Measurements from ENCODE around the gene PDHX.

The PDHX gene

DNA sequence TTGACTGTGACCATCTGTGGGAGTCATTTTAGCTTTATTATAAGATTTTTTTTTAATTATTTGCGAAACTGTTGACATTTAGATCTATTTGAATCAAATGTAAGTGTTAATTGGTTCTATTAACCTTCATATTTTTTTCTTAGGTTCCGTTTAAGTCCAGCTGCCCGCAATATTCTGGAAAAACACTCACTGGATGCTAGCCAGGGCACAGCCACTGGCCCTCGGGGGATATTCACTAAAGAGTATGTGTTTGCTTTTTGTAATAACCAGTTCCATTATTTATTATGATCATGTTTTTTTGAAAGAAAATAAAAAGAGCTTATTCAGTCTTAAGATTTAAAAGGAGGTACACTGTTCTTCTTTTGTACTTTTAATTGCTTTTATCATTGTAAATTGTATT, 43.9 kb downstream of the PDHX start:
- H3K27me3 ChIP-seq (ENCODE audit: control insufficient read depth, insufficient read depth, low read length): no peaks in the 10 kb centered on the region
- peaks cover 12% of the 10 kb centered on the region for H3K36me3 ChIP-seq (ENCODE audit: control insufficient read depth, insufficient read depth, low read length)
- H3K9me3 ChIP-seq (ENCODE audit: control insufficient read depth, insufficient read depth, low read depth, low read length): no peaks in the 10 kb centered on the region
- H3K4me3 ChIP-seq (ENCODE audit: low read depth, low read length): no peak overlapping the region
- H3K27ac ChIP-seq (ENCODE audit: low read depth, low read length): no peak overlapping the region
- H3K9ac ChIP-seq (ENCODE audit: low read length): no peak overlapping the region
- no peaks in the 10 kb centered on the region for H3K4me1 ChIP-seq (ENCODE audit: control insufficient read depth, insufficient read depth, low read length)

DNA sequence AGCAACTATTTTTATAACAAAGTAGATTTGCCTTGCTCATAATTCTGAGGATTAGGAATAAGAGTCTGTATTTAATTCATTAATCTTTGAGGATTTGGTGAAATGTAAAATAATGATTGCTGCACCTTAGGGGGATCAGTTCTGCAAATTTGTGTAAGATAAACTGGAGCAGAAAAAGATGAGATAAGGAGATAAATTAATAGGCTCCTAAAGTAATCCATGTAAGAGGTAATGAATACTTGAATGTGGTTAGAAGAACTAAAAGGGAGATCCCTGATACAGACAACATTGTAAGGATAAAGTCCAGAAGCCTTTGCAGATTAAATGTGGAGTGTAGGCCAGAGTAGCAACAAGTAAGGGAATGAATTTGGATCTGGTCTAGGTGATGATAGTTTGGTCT, 45.6 kb downstream of the PDHX start:
- peaks cover 16% of the 10 kb centered on the region for H3K36me3 ChIP-seq (ENCODE audit: control insufficient read depth, insufficient read depth, low read length)
- no peak overlapping the region for H3K9ac ChIP-seq (ENCODE audit: low read length)
- no peak overlapping the region for H3K4me3 ChIP-seq (ENCODE audit: low read depth, low read length)
- no peaks in the 10 kb centered on the region for H3K4me1 ChIP-seq (ENCODE audit: control insufficient read depth, insufficient read depth, low read length)
- no peak overlapping the region for H3K27ac ChIP-seq (ENCODE audit: low read depth, low read length)
- no peaks in the 10 kb centered on the region for H3K27me3 ChIP-seq (ENCODE audit: control insufficient read depth, insufficient read depth, low read length)
- H3K9me3 ChIP-seq (ENCODE audit: control insufficient read depth, insufficient read depth, low read depth, low read length): no peaks in the 10 kb centered on the region

DNA sequence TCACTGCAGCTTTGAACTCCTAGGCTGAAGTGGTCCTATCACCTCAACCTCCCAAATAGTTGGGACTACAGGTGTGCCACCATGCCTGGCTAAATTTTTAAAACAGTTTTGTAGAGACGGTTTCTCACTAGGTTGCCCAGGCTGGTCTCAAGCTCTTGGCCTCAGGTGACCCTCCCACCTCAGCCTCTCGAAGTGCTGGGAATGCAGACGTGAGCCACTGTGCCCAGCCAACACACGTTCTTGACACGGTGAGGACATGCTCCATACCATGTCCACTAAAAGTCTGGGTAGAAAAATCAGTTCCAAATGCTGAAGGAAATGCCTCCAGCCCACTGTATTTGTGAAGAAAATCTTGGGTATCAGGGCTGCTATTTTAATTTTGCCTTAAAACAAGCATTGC, 46.9 kb downstream of the PDHX start:
- Histone ChIP-seq H3K9me3 (ENCODE audit: control insufficient read depth, insufficient read depth, low read depth, low read length) (no peaks in the 10 kb centered on the region), H3K4me1 (ENCODE audit: control insufficient read depth, insufficient read depth, low read length) (no peaks in the 10 kb centered on the region), H3K4me3 (ENCODE audit: low read depth, low read length) (no peak overlapping the region), H3K27me3 (ENCODE audit: control insufficient read depth, insufficient read depth, low read length) (no peaks in the 10 kb centered on the region), H3K36me3 (ENCODE audit: control insufficient read depth, insufficient read depth, low read length) (peaks cover 18% of the 10 kb centered on the region), H3K9ac (ENCODE audit: low read length) (no peak overlapping the region), H3K27ac (ENCODE audit: low read depth, low read length) (no peak overlapping the region)

DNA sequence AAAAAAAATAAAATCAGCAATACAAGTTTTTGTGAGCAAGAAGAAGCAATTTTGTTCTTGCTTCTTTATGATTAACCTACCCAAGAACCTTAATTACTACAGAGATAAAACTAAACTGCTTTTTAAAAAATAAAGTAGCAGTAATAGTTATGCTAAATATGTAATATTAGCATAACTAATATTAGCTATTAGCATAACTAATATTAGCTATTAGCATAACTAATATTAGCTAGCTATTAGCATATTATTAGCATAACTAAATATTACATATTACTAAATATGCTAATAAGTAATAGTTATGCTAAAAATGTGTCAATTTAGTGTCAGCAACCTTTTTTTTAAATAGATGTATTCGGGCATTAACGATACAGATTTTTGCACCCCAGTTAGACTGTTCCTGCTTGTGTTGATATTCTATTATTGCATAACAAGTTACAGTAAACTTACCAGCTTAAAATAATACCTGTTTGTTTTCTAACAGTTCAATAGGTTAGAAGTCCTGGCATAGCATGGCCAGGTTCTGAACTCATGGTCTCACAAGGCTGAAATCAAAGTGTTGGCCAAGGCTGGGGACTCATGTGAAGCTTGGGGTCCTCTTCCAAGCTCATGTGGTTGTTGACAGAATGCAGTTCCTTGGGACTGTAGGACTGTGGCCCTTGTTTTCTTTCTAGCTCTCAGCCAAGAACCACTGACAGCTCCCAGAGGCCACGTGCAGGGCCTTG, 48.4 kb downstream of the PDHX start:
- H3K27me3 ChIP-seq (ENCODE audit: control insufficient read depth, insufficient read depth, low read length): no peaks in the 10 kb centered on the region
- peaks cover 22% of the 10 kb centered on the region for H3K36me3 ChIP-seq (ENCODE audit: control insufficient read depth, insufficient read depth, low read length)
- H3K4me1 ChIP-seq (ENCODE audit: control insufficient read depth, insufficient read depth, low read length): no peaks in the 10 kb centered on the region
- H3K27ac ChIP-seq (ENCODE audit: low read depth, low read length): no peak overlapping the region
- no peak overlapping the region for H3K4me3 ChIP-seq (ENCODE audit: low read depth, low read length)
- H3K9ac ChIP-seq (ENCODE audit: low read length): no peak overlapping the region
- H3K9me3 ChIP-seq (ENCODE audit: control insufficient read depth, insufficient read depth, low read depth, low read length): no peaks in the 10 kb centered on the region

DNA sequence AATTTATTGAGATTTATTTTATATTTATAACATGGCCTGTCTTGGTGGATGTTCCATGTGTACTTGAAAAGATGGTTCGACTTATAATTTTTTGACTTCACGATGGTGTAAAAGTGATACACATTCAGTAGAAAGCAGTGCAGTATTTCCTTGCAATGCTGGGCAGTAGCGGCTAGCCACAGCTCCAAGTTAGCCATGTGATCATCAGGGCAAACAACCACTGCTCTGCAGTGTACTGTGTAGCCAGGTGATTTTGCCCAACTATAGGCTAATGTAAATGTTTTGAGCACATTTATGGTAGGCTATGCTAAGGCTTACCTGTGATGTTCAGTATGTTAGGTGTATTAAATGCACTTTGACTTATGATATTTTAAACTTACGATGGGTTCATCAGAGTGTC, 52.4 kb downstream of the PDHX start:
- Histone ChIP-seq H3K4me3 (ENCODE audit: low read depth, low read length) (no peak overlapping the region), H3K36me3 (ENCODE audit: control insufficient read depth, insufficient read depth, low read length) (peaks cover 55% of the 10 kb centered on the region)

DNA sequence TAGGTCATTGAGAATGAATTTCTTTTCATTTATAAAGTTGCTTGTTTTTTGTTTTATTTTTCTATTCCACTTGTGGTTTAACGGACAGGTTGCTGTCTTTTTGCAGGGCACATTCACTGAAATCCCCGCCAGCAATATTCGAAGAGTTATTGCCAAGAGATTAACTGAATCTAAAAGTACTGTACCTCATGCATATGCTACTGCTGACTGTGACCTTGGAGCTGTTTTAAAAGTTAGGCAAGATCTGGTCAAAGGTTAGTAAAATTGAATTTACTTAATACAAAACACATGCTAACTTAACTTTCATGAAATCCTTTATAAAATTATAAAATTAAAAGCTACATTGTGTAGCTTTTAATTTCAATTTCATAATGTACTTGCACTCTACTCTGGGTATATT, 53.6 kb downstream of the PDHX start:
- Histone ChIP-seq H3K9ac (ENCODE audit: low read length) (no peak overlapping the region), H3K27ac (ENCODE audit: low read depth, low read length) (no peak overlapping the region), H3K27me3 (ENCODE audit: control insufficient read depth, insufficient read depth, low read length) (no peaks in the 10 kb centered on the region), H3K4me3 (ENCODE audit: low read depth, low read length) (no peak overlapping the region), H3K4me1 (ENCODE audit: control insufficient read depth, insufficient read depth, low read length) (no peaks in the 10 kb centered on the region), H3K9me3 (ENCODE audit: control insufficient read depth, insufficient read depth, low read depth, low read length) (no peaks in the 10 kb centered on the region), H3K36me3 (ENCODE audit: control insufficient read depth, insufficient read depth, low read length) (peaks cover 61% of the 10 kb centered on the region)

More for the DNA sequence above, 52.4 kb downstream of the PDHX start:
- Histone ChIP-seq H3K27ac (ENCODE audit: low read depth, low read length) (no peak overlapping the region), H3K27me3 (ENCODE audit: control insufficient read depth, insufficient read depth, low read length) (no peaks in the 10 kb centered on the region), H3K9me3 (ENCODE audit: control insufficient read depth, insufficient read depth, low read depth, low read length) (no peaks in the 10 kb centered on the region), H3K9ac (ENCODE audit: low read length) (no peak overlapping the region), H3K4me1 (ENCODE audit: control insufficient read depth, insufficient read depth, low read length) (no peaks in the 10 kb centered on the region)

DNA sequence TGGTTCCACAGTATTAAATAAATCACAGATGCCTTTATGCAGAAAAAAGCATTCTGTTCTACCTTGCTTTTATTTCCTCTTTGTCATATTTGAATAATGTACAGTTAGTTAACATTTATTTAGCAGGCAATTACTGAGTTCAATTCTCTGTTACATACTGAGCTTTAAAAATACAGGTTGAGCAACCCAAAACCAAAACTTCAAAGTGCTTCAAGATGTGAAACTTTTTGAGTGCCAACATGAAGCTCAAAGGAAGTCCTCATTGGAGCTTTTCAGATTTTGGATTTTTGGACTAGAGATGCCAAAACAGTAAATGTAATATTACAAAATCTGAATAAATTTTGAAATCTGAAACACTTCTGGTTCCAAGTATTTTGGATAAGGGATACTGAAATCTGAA, 54.1 kb downstream of the PDHX start:
- H3K36me3 ChIP-seq (ENCODE audit: control insufficient read depth, insufficient read depth, low read length): peaks cover 61% of the 10 kb centered on the region
- H3K9ac ChIP-seq (ENCODE audit: low read length): no peak overlapping the region
- H3K27ac ChIP-seq (ENCODE audit: low read depth, low read length): no peak overlapping the region
- no peak overlapping the region for H3K4me3 ChIP-seq (ENCODE audit: low read depth, low read length)
- peaks cover 3% of the 10 kb centered on the region; the same call in 1 of the 2 replicates for H3K4me1 ChIP-seq (ENCODE audit: control insufficient read depth, insufficient read depth, low read length)
- no peaks in the 10 kb centered on the region for H3K27me3 ChIP-seq (ENCODE audit: control insufficient read depth, insufficient read depth, low read length)
- no peaks in the 10 kb centered on the region for H3K9me3 ChIP-seq (ENCODE audit: control insufficient read depth, insufficient read depth, low read depth, low read length)

DNA sequence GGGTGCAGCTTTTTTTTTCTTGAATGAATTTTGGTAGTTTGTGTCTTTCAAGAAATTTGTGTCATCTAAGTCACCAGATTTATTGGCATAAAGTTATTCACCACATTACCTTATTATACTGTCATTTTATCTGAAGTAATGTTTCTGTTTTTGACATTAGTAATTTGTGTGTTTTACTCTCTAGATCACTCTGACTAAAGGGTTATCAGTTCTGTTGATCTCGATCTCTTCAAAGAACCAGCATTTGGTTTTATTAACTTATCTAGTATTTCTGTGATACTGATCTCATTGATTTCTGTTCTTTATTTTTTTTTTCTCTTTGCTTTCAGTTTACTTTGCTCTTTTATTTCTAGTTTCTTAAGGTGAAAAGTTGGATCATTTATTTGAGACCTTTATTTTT, 55.5 kb downstream of the PDHX start:
- H3K36me3 ChIP-seq (ENCODE audit: control insufficient read depth, insufficient read depth, low read length): peaks cover 60% of the 10 kb centered on the region
- no peak overlapping the region for H3K27ac ChIP-seq (ENCODE audit: low read depth, low read length)
- H3K4me1 ChIP-seq (ENCODE audit: control insufficient read depth, insufficient read depth, low read length): peaks cover 9% of the 10 kb centered on the region
- H3K9me3 ChIP-seq (ENCODE audit: control insufficient read depth, insufficient read depth, low read depth, low read length): no peaks in the 10 kb centered on the region
- no peaks in the 10 kb centered on the region for H3K27me3 ChIP-seq (ENCODE audit: control insufficient read depth, insufficient read depth, low read length)
- no peak overlapping the region for H3K4me3 ChIP-seq (ENCODE audit: low read depth, low read length)
- no peak overlapping the region for H3K9ac ChIP-seq (ENCODE audit: low read length)

DNA sequence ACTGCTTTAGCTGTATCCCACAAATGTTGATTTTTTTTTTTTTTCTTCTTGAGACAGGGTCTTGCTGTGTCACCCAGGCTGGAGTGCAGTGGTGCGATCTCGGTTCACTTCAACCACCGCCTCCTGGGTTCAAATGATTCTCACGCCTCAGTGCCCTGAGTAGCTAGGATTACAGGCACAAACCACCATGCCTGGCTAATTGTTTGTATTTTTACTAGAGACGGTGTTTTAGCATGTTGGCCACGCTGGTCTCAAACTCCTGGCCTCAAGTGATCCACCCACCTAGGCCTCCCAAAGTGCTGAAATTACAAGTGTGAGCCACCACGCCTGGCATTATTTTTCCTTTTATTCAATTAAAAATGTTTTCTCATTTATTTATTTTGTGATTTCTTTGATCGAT, 55.9 kb downstream of the PDHX start:
- Histone ChIP-seq H3K27me3 (ENCODE audit: control insufficient read depth, insufficient read depth, low read length) (no peaks in the 10 kb centered on the region), H3K4me3 (ENCODE audit: low read depth, low read length) (no peak overlapping the region), H3K27ac (ENCODE audit: low read depth, low read length) (no peak overlapping the region), H3K4me1 (ENCODE audit: control insufficient read depth, insufficient read depth, low read length) (peaks cover 9% of the 10 kb centered on the region), H3K36me3 (ENCODE audit: control insufficient read depth, insufficient read depth, low read length) (peaks cover 57% of the 10 kb centered on the region), H3K9me3 (ENCODE audit: control insufficient read depth, insufficient read depth, low read depth, low read length) (no peaks in the 10 kb centered on the region), H3K9ac (ENCODE audit: low read length) (no peak overlapping the region)

DNA sequence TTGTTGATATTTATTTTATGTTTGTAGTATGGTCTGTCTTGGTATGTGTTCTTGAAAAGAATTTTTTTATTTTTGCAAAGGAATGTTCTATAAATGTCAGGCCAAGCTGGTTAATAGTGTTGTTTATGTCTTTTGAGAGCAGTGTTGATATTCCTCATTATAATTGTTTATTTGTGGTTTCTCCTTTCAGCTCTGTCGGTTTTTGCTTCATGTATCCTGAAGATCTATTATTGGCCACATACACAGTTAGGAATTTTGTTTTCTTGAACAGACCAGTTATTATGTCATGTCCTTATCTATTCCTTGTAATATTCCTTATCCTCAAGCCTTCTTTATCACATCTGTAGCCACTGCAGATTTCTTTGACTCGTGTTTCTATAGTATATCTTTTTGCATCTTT, 56.5 kb downstream of the PDHX start:
- no peak overlapping the region for H3K27ac ChIP-seq (ENCODE audit: low read depth, low read length)
- no peaks in the 10 kb centered on the region for H3K27me3 ChIP-seq (ENCODE audit: control insufficient read depth, insufficient read depth, low read length)
- no peaks in the 10 kb centered on the region for H3K9me3 ChIP-seq (ENCODE audit: control insufficient read depth, insufficient read depth, low read depth, low read length)
- no peak overlapping the region for H3K4me3 ChIP-seq (ENCODE audit: low read depth, low read length)
- peaks cover 54% of the 10 kb centered on the region for H3K36me3 ChIP-seq (ENCODE audit: control insufficient read depth, insufficient read depth, low read length)
- H3K4me1 ChIP-seq (ENCODE audit: control insufficient read depth, insufficient read depth, low read length): peaks cover 9% of the 10 kb centered on the region
- no peak overlapping the region for H3K9ac ChIP-seq (ENCODE audit: low read length)

DNA sequence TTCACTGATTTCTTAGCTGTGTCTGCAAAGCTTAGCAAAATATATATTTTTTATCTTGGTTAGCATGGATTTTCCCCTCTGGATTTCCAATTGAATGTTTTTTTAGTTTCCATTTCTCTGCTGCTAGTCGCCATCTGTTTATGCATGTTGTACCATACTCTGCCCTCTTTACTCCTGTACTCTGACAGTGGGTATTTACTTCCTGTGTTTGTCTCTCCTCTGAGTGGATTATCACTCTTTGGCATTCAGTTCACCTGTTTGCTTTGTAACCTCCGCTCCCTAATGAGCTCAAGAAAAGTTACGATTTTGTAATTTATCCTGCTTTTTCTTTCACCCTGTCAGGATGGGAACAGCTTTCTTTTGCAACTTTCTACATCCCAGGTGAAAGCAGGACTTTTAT, 59.1 kb downstream of the PDHX start:
- Histone ChIP-seq H3K4me3 (ENCODE audit: low read depth, low read length) (no peak overlapping the region), H3K9me3 (ENCODE audit: control insufficient read depth, insufficient read depth, low read depth, low read length) (no peaks in the 10 kb centered on the region), H3K27me3 (ENCODE audit: control insufficient read depth, insufficient read depth, low read length) (no peaks in the 10 kb centered on the region), H3K36me3 (ENCODE audit: control insufficient read depth, insufficient read depth, low read length) (peaks cover 46% of the 10 kb centered on the region), H3K9ac (ENCODE audit: low read length) (no peak overlapping the region), H3K4me1 (ENCODE audit: control insufficient read depth, insufficient read depth, low read length) (peaks cover 19% of the 10 kb centered on the region), H3K27ac (ENCODE audit: low read depth, low read length) (no peak overlapping the region)

Data from HUES6 (cell line).